T-cell (primary cell): ENCODE data around the gene POLR3H. TPM values are rescaled to one million over a fixed set of nuclear protein-coding genes. Genes with fewer than 3 reads are reported as not detected.

Experiments used
- ATAC-seq, 4 experiments: fragments of 200-7000 bp in 3 of 4; fragments of 150-1000 bp in 1 of 4; cut with Tn5 transposase; replicated peaks in 1 of 4; 1 replicate in 3 of 4; 2 replicates in 1 of 4; pipeline ENCODE4 v1.10.0; 2021; ENCODE audit warnings: moderate library complexity in 3 of 4, mild to moderate bottlenecking in 2 of 4, moderate number of reproducible peaks in 1 of 4
- CTCF ChIA-PET, 2 donors: fragments of 300-600 bp; sonication (Branson Sonifier 250); formaldehyde crosslinking; loops; one replicate each; lab custom pipeline; 2022; ENCODE audit warnings: antibody characterized with exemption in 2 of 2; lab: Charles Lee
- POLR2A ChIA-PET, 2 donors: fragments of 300-600 bp; sonication (Branson Sonifier 250); formaldehyde crosslinking; loops; one replicate each; lab custom pipeline; 2022; ENCODE audit warnings: antibody characterized with exemption in 2 of 2; lab: Charles Lee
- DNase-seq, 35 experiments: peaks; one replicate each; pipeline versions ENCODE4 v3.0.0 to v3.0.0-alpha.2; 2013 to 2023
- H3K27ac ChIP-seq: one replicate; pipeline ENCODE4 v1.5.1; 2013; ENCODE audit warnings: low read length
- H3K27me3 ChIP-seq, 2 experiments: replicated peaks in 1 of 2; 1 replicate in 1 of 2; 2 replicates in 1 of 2; pipeline versions ENCODE4 v1.6.1 to v1.7.0; 2013; ENCODE audit warnings: low read length in 1 of 2, mixed read lengths in 1 of 2; ENCODE audit not compliant: control insufficient read depth in 2 of 2, insufficient read depth in 2 of 2; ENCODE audit errors: extremely low read depth in 1 of 2
- H3K36me3 ChIP-seq, 2 donors: 1 replicate in 1 of 2; 2 replicates in 1 of 2; pipeline versions ENCODE4 v1.6.1 to v1.7.0; 2013; ENCODE audit warnings: low read length in 1 of 2; ENCODE audit not compliant: control insufficient read depth in 2 of 2, insufficient read depth in 1 of 2; ENCODE audit errors: extremely low read depth in 1 of 2
- H3K4me1 ChIP-seq, 2 experiments: 1 replicate in 1 of 2; 2 replicates in 1 of 2; pipeline versions ENCODE4 v1.6.1 to v1.7.0; 2013; ENCODE audit warnings: low read length in 2 of 2, mixed read lengths in 1 of 2; ENCODE audit not compliant: insufficient read depth in 2 of 2, control insufficient read depth in 1 of 2; ENCODE audit errors: extremely low read depth in 1 of 2
- H3K4me3 ChIP-seq, 2 donors: 1 replicate in 1 of 2; 2 replicates in 1 of 2; pipeline versions ENCODE4 v1.5.1 to v1.7.0; 2013; ENCODE audit warnings: mild to moderate bottlenecking in 2 of 2, low read length in 1 of 2, moderate library complexity in 1 of 2; ENCODE audit not compliant: control insufficient read depth in 1 of 2; ENCODE audit errors: extremely low read depth in 1 of 2
- H3K9me3 ChIP-seq: 2 replicates; pipeline ENCODE4 v1.7.0; 2013
- H3K27ac Mint-ChIP-seq, 2 donors: one replicate each; pipeline ENCODE4 v1.8.0; 2020 to 2021; ENCODE audit warnings: mild to moderate bottlenecking in 2 of 2, mixed read lengths in 2 of 2
- H3K27me3 Mint-ChIP-seq, 2 donors: one replicate each; pipeline ENCODE4 v1.8.0; 2021 to 2022; ENCODE audit warnings: mixed read lengths in 2 of 2
- H3K36me3 Mint-ChIP-seq: one replicate; pipeline ENCODE4 v1.8.0; 2021; ENCODE audit warnings: mixed read lengths
- H3K4me1 Mint-ChIP-seq, 3 donors: one replicate each; pipeline ENCODE4 v1.8.0; 2020 to 2022; ENCODE audit warnings: mixed read lengths in 3 of 3, mild to moderate bottlenecking in 1 of 3
- H3K4me3 Mint-ChIP-seq, 3 donors: one replicate each; pipeline ENCODE4 v1.8.0; 2020 to 2022; ENCODE audit warnings: mild to moderate bottlenecking in 3 of 3, mixed read lengths in 3 of 3, moderate library complexity in 3 of 3
- H3K9me3 Mint-ChIP-seq, 3 donors: one replicate each; pipeline ENCODE4 v1.8.0; 2020 to 2022; ENCODE audit warnings: mixed read lengths in 3 of 3
- WGBS: methylation state at CpG from one replicate; pipeline ENCODE4 v1.1.5; 2013; ENCODE audit warnings: missing lambda C conversion rate; ENCODE audit not compliant: insufficient coverage; 5-methylcytosine and 5-hydroxymethylcytosine counted together
- total RNA-seq, 35 experiments: library from RNA in 6 of 35; stranded (reverse) in 6 of 35; fragments of 120-200 nt in 1 of 35; gene quantifications; one replicate each; pipeline versions ENCODE4 v1.2.1 to v1.2.4 and lab custom pipeline; 2013 to 2026

POLR3H gene
- total RNA-seq, 5 donors from 2014 or later (not counting 1 experiment from before 2014, with no cell fraction given) = 20.6 to 57.7 (median 44.9) TPM

- H3K36me3 Mint-ChIP-seq = no peaks in the 10 kb centered on the region
- no peaks in the 10 kb centered on the region for H3K36me3 ChIP-seq
- peaks cover 0 to 3% of the 10 kb centered on the region in 2 experiments for H3K4me1 ChIP-seq
- ChIA-PET POLR2A (no interaction called here), CTCF (no interaction called here)
- no peaks in the 10 kb centered on the region for H3K9me3 ChIP-seq
- no peak overlapping the region for H3K4me3 ChIP-seq
- DNase-seq = no peak
- peaks cover 14 to 55% of the 10 kb centered on the region in 2 donors for H3K27me3 Mint-ChIP-seq
- no peak overlapping the region for H3K27ac ChIP-seq
- no peak for ATAC-seq
- peaks cover 0 to 3% (median 0%) of the 10 kb centered on the region in 3 donors for H3K4me1 Mint-ChIP-seq
- H3K27me3 ChIP-seq = peaks cover 6 to 62% of the 10 kb centered on the region in 2 experiments
- no peaks in the 10 kb centered on the region for H3K9me3 Mint-ChIP-seq
- 93% methylated on average over 10 of the region's 10 CpGs for WGBS
- no peak overlapping the region for H3K27ac Mint-ChIP-seq
- H3K4me3 Mint-ChIP-seq = no peak overlapping the region
Observed at GRCh38 chr22:41556561-41556960, 12.3 kb upstream of the POLR3H start.

- no peaks in the 10 kb centered on the region for H3K36me3 Mint-ChIP-seq
- DNase-seq (no peak), ATAC-seq (no peak)
- POLR2A ChIA-PET = no interaction called here
- CTCF ChIA-PET = no interaction called here
- H3K9me3 Mint-ChIP-seq = no peaks in the 10 kb centered on the region
- Histone ChIP-seq H3K36me3 (no peaks in the 10 kb centered on the region), H3K4me1 (peaks cover 0 to 3% of the 10 kb centered on the region in 2 experiments), H3K27me3 (peaks cover 2 to 51% of the 10 kb centered on the region in 2 experiments), H3K9me3 (no peaks in the 10 kb centered on the region), H3K27ac (no peak overlapping the region), H3K4me3 (no peak overlapping the region)
- H3K27ac Mint-ChIP-seq = no peak overlapping the region
- H3K4me1 Mint-ChIP-seq = peaks cover 0 to 3% (median 0%) of the 10 kb centered on the region in 3 donors
- H3K4me3 Mint-ChIP-seq = no peak overlapping the region
- peaks cover 6 to 45% of the 10 kb centered on the region in 2 donors for H3K27me3 Mint-ChIP-seq
- WGBS = 75% methylated on average over 4 of the region's 7 CpGs
Observed at GRCh38 chr22:41555325-41555982, 11.2 kb upstream of the POLR3H start.

GRCh38 chr22:41551877-41552582 lies 7.8 kb upstream of the POLR3H start:
- peaks cover 0 to 21% of the 10 kb centered on the region in 2 donors for H3K27me3 Mint-ChIP-seq
- H3K36me3 Mint-ChIP-seq = no peaks in the 10 kb centered on the region
- DNase-seq = no peak
- Histone ChIP-seq H3K9me3 (no peaks in the 10 kb centered on the region), H3K27me3 (peaks cover 0 to 27% of the 10 kb centered on the region in 2 experiments), H3K4me3 (no peak overlapping the region), H3K27ac (no peak overlapping the region), H3K4me1 (no peaks in the 10 kb centered on the region), H3K36me3 (no peaks in the 10 kb centered on the region)
- no peaks in the 10 kb centered on the region for H3K9me3 Mint-ChIP-seq
- no peak for ATAC-seq
- WGBS = 70% methylated on average over 8 of the region's 11 CpGs
- H3K4me3 Mint-ChIP-seq = no peak overlapping the region
- ChIA-PET POLR2A (interaction anchor here in 1 of 2 donors (0.6 kb wide), 1 partner anchor 69 kb away, joined by 3 read pairs; the partner anchor contains the start of gene XRCC6), CTCF (interaction anchor here in 1 of 2 donors (0.6 kb wide), 1 partner anchor 396 kb away, joined by 5 read pairs; no protein-coding TSS in a partner anchor)
- H3K27ac Mint-ChIP-seq = no peak overlapping the region
- H3K4me1 Mint-ChIP-seq = peaks cover 0 to 3% (median 0%) of the 10 kb centered on the region in 3 donors

GRCh38 chr22:41550952-41551491 lies 6.8 kb upstream of the POLR3H start:
- 93% methylated on average over 6 of the region's 12 CpGs for WGBS
- DNase-seq (no peak), ATAC-seq (no peak)
- ChIA-PET CTCF (no interaction called here), POLR2A (no interaction called here)
- no peaks in the 10 kb centered on the region for H3K9me3 ChIP-seq
- H3K9me3 Mint-ChIP-seq = no peaks in the 10 kb centered on the region
- no peak overlapping the region for H3K27ac ChIP-seq
- H3K4me3 Mint-ChIP-seq = no peak overlapping the region
- no peaks in the 10 kb centered on the region for H3K36me3 Mint-ChIP-seq
- no peaks in the 10 kb centered on the region for H3K36me3 ChIP-seq
- no peaks in the 10 kb centered on the region for H3K4me1 ChIP-seq
- no peak overlapping the region for H3K27ac Mint-ChIP-seq
- H3K4me1 Mint-ChIP-seq = no peaks in the 10 kb centered on the region
- H3K4me3 ChIP-seq = no peak overlapping the region
- peaks cover 0 to 11% of the 10 kb centered on the region in 2 donors for H3K27me3 Mint-ChIP-seq
- peaks cover 0 to 18% of the 10 kb centered on the region in 2 experiments for H3K27me3 ChIP-seq

- 90% methylated on average over 4 of the region's 5 CpGs for WGBS
- H3K4me1 Mint-ChIP-seq = peaks cover 12 to 15% (median 14%) of the 10 kb centered on the region in 3 donors
- Histone ChIP-seq H3K36me3 (no peaks in the 10 kb centered on the region), H3K4me3 (no peak overlapping the region), H3K27ac (no peak overlapping the region), H3K9me3 (no peaks in the 10 kb centered on the region), H3K27me3 (peaks cover 0 to 7% of the 10 kb centered on the region in 2 experiments), H3K4me1 (peaks cover 5 to 12% of the 10 kb centered on the region in 2 experiments)
- H3K9me3 Mint-ChIP-seq = no peaks in the 10 kb centered on the region
- H3K27ac Mint-ChIP-seq = no peak overlapping the region
- POLR2A ChIA-PET = no interaction called here
- H3K36me3 Mint-ChIP-seq = no peaks in the 10 kb centered on the region
- DNase-seq (no peak), ATAC-seq (no peak)
- H3K27me3 Mint-ChIP-seq = peaks cover 0 to 7% of the 10 kb centered on the region in 2 donors
- CTCF ChIA-PET = no interaction called here
- no peak overlapping the region for H3K4me3 Mint-ChIP-seq
Observed at GRCh38 chr22:41548830-41549211, 4.6 kb upstream of the POLR3H start.

- H3K27ac Mint-ChIP-seq = peak overlapping the region; percentile 92 to 94
- ATAC-seq = no peak
- no peaks in the 10 kb centered on the region for H3K27me3 ChIP-seq
- H3K4me3 Mint-ChIP-seq = peak overlapping the region; percentile 93 to 99 (median 95)
- H3K9me3 Mint-ChIP-seq = no peaks in the 10 kb centered on the region
- no peaks in the 10 kb centered on the region for H3K9me3 ChIP-seq
- H3K4me1 Mint-ChIP-seq = peaks cover 38 to 43% (median 43%) of the 10 kb centered on the region in 3 donors
- peaks cover under 1 to 5% of the 10 kb centered on the region in 2 donors for H3K36me3 ChIP-seq
- ChIA-PET CTCF (no interaction called here), POLR2A (interaction anchor here in 1 of 2 donors (0.5 to 0.7 kb wide), 2 partner anchors 43 to 98 kb away, joined by 3 to 6 read pairs; partner anchors contain the start of gene TOB2)
- H3K4me3 ChIP-seq = peak overlapping the region; percentile 85 to 97
- peaks cover 10 to 30% of the 10 kb centered on the region in 2 experiments for H3K4me1 ChIP-seq
- no peaks in the 10 kb centered on the region for H3K27me3 Mint-ChIP-seq
- H3K36me3 Mint-ChIP-seq = no peaks in the 10 kb centered on the region
- 0% methylated on average over 2 of the region's 21 CpGs for WGBS
- H3K27ac ChIP-seq = peak overlapping the region; percentile 56
- peak in 6 of 35 experiments; percentile 15 to 57 (median 27) for DNase-seq
Observed at GRCh38 chr22:41544671-41545476, 604 bp upstream of the POLR3H start.
